OCI-LY1 (cell line): ENCODE measurements around the gene DNAAF1.
"Not testable (repeated sequence)": the region's sequence is repeated elsewhere in the genome, so short reads cannot be mapped to it uniquely, and the experiment has no call there.

ENCODE experiments used
- H2AFZ ChIP-seq: fragments of 200-600 bp; sonication (generic), shearing (Covaris generic); 2 replicates; pipeline ENCODE4 v1.6.0; 2014; ENCODE audit warnings: antibody characterized with exemption, mild to moderate bottlenecking, low read length
- H3F3A ChIP-seq: fragments of 200-600 bp; sonication (generic), shearing (Covaris generic); 2 replicates; pipeline ENCODE4 v1.6.0; 2014; ENCODE audit warnings: mild to moderate bottlenecking, antibody characterized with exemption, low read length, moderate library complexity; ENCODE audit not compliant: insufficient read depth
- H3K27ac ChIP-seq: fragments of 200-600 bp; sonication (generic); 2 replicates; pipeline ENCODE4 v1.5.1; 2014; ENCODE audit warnings: low read length, mixed run types, mild to moderate bottlenecking, low read depth; ENCODE audit not compliant: poor library complexity, severe bottlenecking
- H3K27me3 ChIP-seq: fragments of 200-600 bp; sonication (generic); 2 replicates; pipeline ENCODE4 v1.6.0; 2014; ENCODE audit warnings: antibody characterized with exemption, mild to moderate bottlenecking, low read length, moderate library complexity; ENCODE audit not compliant: insufficient read depth
- H3K36me3 ChIP-seq: fragments of 200-600 bp; sonication (generic); 2 replicates; pipeline ENCODE4 v1.6.1; 2014; ENCODE audit warnings: mild to moderate bottlenecking, antibody characterized with exemption, low read length, moderate library complexity, mixed read lengths; ENCODE audit not compliant: insufficient read depth
- H3K4me1 ChIP-seq: fragments of 200-600 bp; sonication (generic); 2 replicates; pipeline ENCODE4 v1.5.1; 2014; ENCODE audit warnings: mild to moderate bottlenecking, low read length, moderate library complexity; ENCODE audit not compliant: insufficient read depth, severe bottlenecking
- H3K4me2 ChIP-seq: fragments of 200-600 bp; sonication (generic), shearing (Covaris generic); 2 replicates; pipeline ENCODE4 v1.6.1; 2014; ENCODE audit warnings: low read length
- H3K4me3 ChIP-seq: fragments of 200-600 bp; sonication (generic); 2 replicates; pipeline ENCODE4 v1.5.1; 2014; ENCODE audit warnings: low read length, low read depth, mild to moderate bottlenecking, mixed read lengths; ENCODE audit not compliant: poor library complexity, severe bottlenecking
- H3K79me2 ChIP-seq: fragments of 200-600 bp; shearing (Covaris generic); 2 replicates; pipeline ENCODE4 v1.6.1; 2016; ENCODE audit warnings: mixed run types, low read length, mixed read lengths; ENCODE audit not compliant: insufficient read depth
- H3K9ac ChIP-seq: fragments of 200-600 bp; sonication (generic), shearing (Covaris generic); 2 replicates; pipeline ENCODE4 v1.6.1; 2014; ENCODE audit warnings: mild to moderate bottlenecking, low read length, mixed read lengths
- H3K9me2 ChIP-seq: fragments of 200-600 bp; sonication (generic), shearing (Covaris generic); 2 replicates; pipeline ENCODE4 v1.6.1; 2014; ENCODE audit warnings: low read depth, mild to moderate bottlenecking, low read length, mixed read lengths
- H3K9me3 ChIP-seq: fragments of 200-600 bp; shearing (Covaris generic); 2 replicates; pipeline ENCODE4 v1.6.1; 2014; ENCODE audit warnings: low read length, mixed read lengths
- H4K20me1 ChIP-seq: fragments of 200-600 bp; sonication (generic), shearing (Covaris generic); 2 replicates; pipeline ENCODE4 v1.6.0; 2016; ENCODE audit warnings: mild to moderate bottlenecking, low read length; ENCODE audit not compliant: insufficient read depth
- EZH2 ChIP-seq: fragments of 200-600 bp; sonication (generic), shearing (Covaris generic); IDR thresholded peaks from 2 replicates; pipeline ENCODE4 v1.8.0; 2017; ENCODE audit warnings: borderline replicate concordance, mixed run types, mild to moderate bottlenecking, antibody characterized with exemption, low read length, moderate library complexity, mixed read lengths
- TF ChIP-seq, protein P1 (sequence below): fragments of 200-600 bp; sonication (generic), shearing (Covaris generic); IDR thresholded peaks from 2 replicates; pipeline ENCODE4 v1.5.1; 2017; ENCODE audit warnings: mild to moderate bottlenecking, antibody characterized with exemption, low read length, moderate library complexity, mixed read lengths

DNAAF1 gene

DNA sequence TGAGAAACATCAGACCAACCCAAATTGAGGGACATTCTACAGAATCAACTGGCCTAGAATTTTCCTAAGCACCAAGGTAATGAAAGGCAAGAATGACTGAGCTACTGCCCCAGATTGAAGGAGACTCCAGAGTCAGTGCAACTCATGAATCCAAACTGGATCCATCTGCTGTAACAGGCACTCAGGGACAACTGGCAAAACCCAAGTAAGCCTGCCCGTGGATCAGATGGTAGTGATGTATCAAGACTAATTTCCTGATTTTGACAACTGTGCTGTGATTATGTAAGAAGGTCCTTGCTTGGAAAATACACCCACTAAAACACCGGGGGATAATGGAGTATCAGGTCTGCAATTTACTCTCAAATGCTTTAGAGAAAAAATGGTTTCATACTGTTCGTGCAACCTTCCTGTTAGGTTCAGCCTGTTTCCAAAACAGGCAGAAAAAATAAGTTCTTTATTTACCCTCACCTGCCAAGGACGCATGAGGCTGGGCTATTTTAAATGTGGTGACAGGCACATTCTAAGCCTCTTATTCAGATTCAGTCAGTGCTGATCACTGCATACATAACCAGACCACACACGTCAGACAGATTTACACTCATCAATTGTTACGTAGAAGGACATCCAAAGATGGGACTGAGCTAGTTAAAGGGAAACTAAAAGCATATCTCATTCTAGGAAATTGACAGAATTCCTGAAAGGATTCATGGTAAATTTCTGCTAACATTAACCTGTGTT lies 35.3 kb upstream of the DNAAF1 start:
- no peaks in the 10 kb centered on the region for H3K9me2 ChIP-seq
- peaks cover 66% of the 10 kb centered on the region for H3K4me1 ChIP-seq
- H4K20me1 ChIP-seq: no peaks in the 10 kb centered on the region
- H3K4me3 ChIP-seq: no peak overlapping the region
- H3K9ac ChIP-seq: no peak overlapping the region; the same call in 1 of the 2 replicates
- TF ChIP-seq, protein P1, sequence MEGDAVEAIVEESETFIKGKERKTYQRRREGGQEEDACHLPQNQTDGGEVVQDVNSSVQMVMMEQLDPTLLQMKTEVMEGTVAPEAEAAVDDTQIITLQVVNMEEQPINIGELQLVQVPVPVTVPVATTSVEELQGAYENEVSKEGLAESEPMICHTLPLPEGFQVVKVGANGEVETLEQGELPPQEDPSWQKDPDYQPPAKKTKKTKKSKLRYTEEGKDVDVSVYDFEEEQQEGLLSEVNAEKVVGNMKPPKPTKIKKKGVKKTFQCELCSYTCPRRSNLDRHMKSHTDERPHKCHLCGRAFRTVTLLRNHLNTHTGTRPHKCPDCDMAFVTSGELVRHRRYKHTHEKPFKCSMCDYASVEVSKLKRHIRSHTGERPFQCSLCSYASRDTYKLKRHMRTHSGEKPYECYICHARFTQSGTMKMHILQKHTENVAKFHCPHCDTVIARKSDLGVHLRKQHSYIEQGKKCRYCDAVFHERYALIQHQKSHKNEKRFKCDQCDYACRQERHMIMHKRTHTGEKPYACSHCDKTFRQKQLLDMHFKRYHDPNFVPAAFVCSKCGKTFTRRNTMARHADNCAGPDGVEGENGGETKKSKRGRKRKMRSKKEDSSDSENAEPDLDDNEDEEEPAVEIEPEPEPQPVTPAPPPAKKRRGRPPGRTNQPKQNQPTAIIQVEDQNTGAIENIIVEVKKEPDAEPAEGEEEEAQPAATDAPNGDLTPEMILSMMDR: no peak
- no peak for TF ChIP-seq EZH2
- H3K79me2 ChIP-seq: peaks cover 89% of the 10 kb centered on the region
- H3K4me2 ChIP-seq: 0 out of 2 replicates have a peak overlapping the region, but pooled peaks have one; percentile 6
- H3K36me3 ChIP-seq: peaks cover 7% of the 10 kb centered on the region; the same call in 1 of the 2 replicates
- no peaks in the 10 kb centered on the region for H3F3A ChIP-seq
- H3K9me3 ChIP-seq: no peaks in the 10 kb centered on the region
- H3K27ac ChIP-seq: peak overlapping the region; percentile 20
- H2AFZ ChIP-seq: no peak overlapping the region
- H3K27me3 ChIP-seq: no peaks in the 10 kb centered on the region

DNA sequence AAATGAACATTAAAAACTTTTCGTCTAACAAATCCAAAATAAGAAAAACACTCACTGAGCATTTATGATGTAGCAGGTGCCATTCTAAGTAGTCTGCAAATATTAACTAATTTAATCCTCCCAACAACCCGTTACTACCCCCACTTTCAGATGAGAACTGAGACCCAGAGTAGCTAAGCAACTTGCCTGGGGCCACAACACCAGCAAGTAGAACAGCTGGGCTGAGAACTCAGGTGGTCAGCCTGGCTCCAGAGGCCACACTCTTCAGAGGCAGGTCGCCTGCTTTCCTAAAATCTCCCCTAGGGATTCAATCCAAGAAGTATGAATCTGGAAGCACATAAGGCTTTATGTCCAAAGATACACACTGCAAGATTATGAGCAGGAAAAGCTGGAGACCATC lies 34.6 kb upstream of the DNAAF1 start:
- H2AFZ ChIP-seq: no peak overlapping the region
- no peak overlapping the region for H3K9ac ChIP-seq
- no peak overlapping the region; the same call in 1 of the 2 replicates for H3K4me2 ChIP-seq
- H3K9me3 ChIP-seq: no peaks in the 10 kb centered on the region
- no peaks in the 10 kb centered on the region for H4K20me1 ChIP-seq
- H3K27ac ChIP-seq: peak overlapping the region; percentile 35
- no peak overlapping the region for H3K4me3 ChIP-seq
- peaks cover 68% of the 10 kb centered on the region for H3K4me1 ChIP-seq
- H3K36me3 ChIP-seq: peaks cover 7% of the 10 kb centered on the region; the same call in 1 of the 2 replicates
- TF ChIP-seq, protein P1: no peak
- no peak for TF ChIP-seq EZH2
- no peaks in the 10 kb centered on the region for H3F3A ChIP-seq
- peaks cover 89% of the 10 kb centered on the region for H3K79me2 ChIP-seq
- no peaks in the 10 kb centered on the region for H3K9me2 ChIP-seq
- no peaks in the 10 kb centered on the region for H3K27me3 ChIP-seq

DNA sequence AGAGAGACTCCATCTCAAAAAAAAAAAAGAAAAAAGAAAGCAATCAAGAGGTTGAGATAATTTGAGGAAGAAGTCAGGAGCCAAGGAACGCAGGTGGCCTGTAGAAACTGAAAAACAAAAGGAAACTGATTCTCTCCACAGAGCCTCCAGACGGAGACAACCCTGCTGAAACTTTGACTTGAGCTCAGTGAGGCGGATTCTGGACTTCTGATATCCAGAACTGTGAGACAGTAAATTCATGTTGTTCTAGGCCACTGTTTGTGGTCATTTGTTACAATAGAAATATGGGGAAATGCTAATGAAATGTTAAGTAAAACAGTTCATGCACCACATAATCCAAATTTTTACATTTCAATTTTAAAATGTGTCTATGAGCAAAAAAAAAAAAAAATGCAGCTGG lies 33.6 kb upstream of the DNAAF1 start:
- peaks cover 7% of the 10 kb centered on the region; the same call in 1 of the 2 replicates for H3K36me3 ChIP-seq
- peak overlapping the region; percentile 35 for H3K27ac ChIP-seq
- H3K9me2 ChIP-seq: no peaks in the 10 kb centered on the region
- H3F3A ChIP-seq: no peaks in the 10 kb centered on the region
- H3K4me3 ChIP-seq: no peak overlapping the region
- peaks cover 86% of the 10 kb centered on the region for H3K79me2 ChIP-seq
- peak overlapping the region; percentile 37; the same call in 1 of the 2 replicates for H3K9ac ChIP-seq
- TF ChIP-seq, protein P1: no peak
- no peak for TF ChIP-seq EZH2
- H3K9me3 ChIP-seq: no peaks in the 10 kb centered on the region
- H3K27me3 ChIP-seq: no peaks in the 10 kb centered on the region
- H4K20me1 ChIP-seq: no peaks in the 10 kb centered on the region
- H3K4me2 ChIP-seq: peak overlapping the region; percentile 26; the same call in 1 of the 2 replicates
- no peak overlapping the region for H2AFZ ChIP-seq
- peaks cover 61% of the 10 kb centered on the region for H3K4me1 ChIP-seq

DNA sequence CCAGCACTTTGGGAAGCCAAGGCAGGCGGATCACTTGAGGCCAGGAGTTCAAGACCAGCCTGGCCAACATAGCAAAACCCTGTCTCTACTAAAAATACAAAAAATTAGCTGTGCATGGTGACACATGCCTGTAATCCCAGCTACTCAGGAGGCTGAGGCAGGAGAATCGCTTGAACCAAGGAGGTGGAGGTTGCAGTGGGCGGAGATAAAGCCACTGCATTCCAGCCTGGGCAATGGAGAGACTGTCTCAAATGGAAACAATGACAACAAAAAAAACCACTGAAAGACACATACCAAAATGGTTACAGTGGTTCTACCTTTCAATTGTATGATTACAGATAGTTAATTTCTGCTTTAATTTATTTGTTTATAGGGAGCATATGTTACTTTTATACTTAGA lies 33.2 kb upstream of the DNAAF1 start:
- H3K9me2 ChIP-seq, H3K36me3 ChIP-seq, H4K20me1 ChIP-seq, H3K9me3 ChIP-seq, H2AFZ ChIP-seq, H3F3A ChIP-seq, H3K9ac ChIP-seq, H3K4me3 ChIP-seq, H3K27me3 ChIP-seq: not testable (repeated sequence)
- H3K4me1 ChIP-seq: peaks cover 57% of the 10 kb centered on the region
- H3K27ac ChIP-seq: peak overlapping the region; percentile 35
- H3K4me2 ChIP-seq: peak overlapping the region; percentile 26; the same call in 1 of the 2 replicates
- peaks cover 82% of the 10 kb centered on the region for H3K79me2 ChIP-seq
